Measurements from ENCODE around the gene ARMC2.

The ARMC2 gene

GRCh38 chr6:108848116-108848868 is at the start of gene ARMC2:
Gene ARMC2 (plus strand): TSS chr6:108848422. CDS start chr6:108854268, 5,846 bp downstream.
- DNase-seq (ENCODE audit: low read depth): peak; percentile 95
- H3K4me3 ChIP-seq (ENCODE audit: low read depth, low read length): peak within 1 kb of the TSS; percentile 79
- TF ChIP-seq MYC (IDR thresholded peaks at IDR 0.05; ENCODE audit: low read depth, low read length): 0 out of 2 replicates have a peak, but pooled peaks have one; percentile 3
- TF ChIP-seq POLR2A (IDR thresholded peaks at IDR 0.05; ENCODE audit: extremely low read depth, insufficient read length): peak; percentile 89
- TF ChIP-seq CTCF (IDR thresholded peaks at IDR 0.05; ENCODE audit: low read depth, low read length): no peak
- TF ChIP-seq MAX (IDR thresholded peaks at IDR 0.05; ENCODE audit: low read depth, low read length): 0 out of 2 replicates have a peak, but pooled peaks have one; percentile 32

GRCh38 chr6:108798670-108799353 is 49.4 kb upstream of the ARMC2 start:
- no peak overlapping the region for H3K4me3 ChIP-seq (ENCODE audit: low read depth, low read length)
- peak; percentile 47 for DNase-seq (ENCODE audit: low read depth)
- TF ChIP-seq POLR2A (IDR thresholded peaks at IDR 0.05; ENCODE audit: extremely low read depth, insufficient read length) (no peak), CTCF (IDR thresholded peaks at IDR 0.05; ENCODE audit: low read depth, low read length) (no peak), MAX (IDR thresholded peaks at IDR 0.05; ENCODE audit: low read depth, low read length) (peak; percentile 46), MYC (IDR thresholded peaks at IDR 0.05; ENCODE audit: low read depth, low read length) (0 out of 2 replicates have a peak, but pooled peaks have one; percentile 10)

GRCh38 chr6:108799354-108799717 is 48.9 kb upstream of the ARMC2 start:
- TF ChIP-seq CTCF (IDR thresholded peaks at IDR 0.05; ENCODE audit: low read depth, low read length): no peak
- TF ChIP-seq POLR2A (IDR thresholded peaks at IDR 0.05; ENCODE audit: extremely low read depth, insufficient read length): no peak
- TF ChIP-seq MAX (IDR thresholded peaks at IDR 0.05; ENCODE audit: low read depth, low read length): no peak
- TF ChIP-seq MYC (IDR thresholded peaks at IDR 0.05; ENCODE audit: low read depth, low read length): no peak
- no peak overlapping the region for H3K4me3 ChIP-seq (ENCODE audit: low read depth, low read length)
- no peak for DNase-seq (ENCODE audit: low read depth)

- DNase-seq (ENCODE audit: low read depth): no peak
- no peak overlapping the region for H3K4me3 ChIP-seq (ENCODE audit: low read depth, low read length)
- TF ChIP-seq MAX (IDR thresholded peaks at IDR 0.05; ENCODE audit: low read depth, low read length) (no peak), CTCF (IDR thresholded peaks at IDR 0.05; ENCODE audit: low read depth, low read length) (no peak), MYC (IDR thresholded peaks at IDR 0.05; ENCODE audit: low read depth, low read length) (no peak), POLR2A (IDR thresholded peaks at IDR 0.05; ENCODE audit: extremely low read depth, insufficient read length) (no peak)
These were observed 48.4 kb upstream of the ARMC2 start for GRCh38 chr6:108799791-108800190.

GRCh38 chr6:108800427-108800864 is 47.8 kb upstream of the ARMC2 start:
- DNase-seq (ENCODE audit: low read depth): no peak
- TF ChIP-seq MYC (IDR thresholded peaks at IDR 0.05; ENCODE audit: low read depth, low read length) (no peak), CTCF (IDR thresholded peaks at IDR 0.05; ENCODE audit: low read depth, low read length) (no peak), MAX (IDR thresholded peaks at IDR 0.05; ENCODE audit: low read depth, low read length) (no peak), POLR2A (IDR thresholded peaks at IDR 0.05; ENCODE audit: extremely low read depth, insufficient read length) (no peak)

More at GRCh38 chr6:108800427-108800864, 47.8 kb upstream of the ARMC2 start:
- H3K4me3 ChIP-seq (ENCODE audit: low read depth, low read length): no peak overlapping the region
